GM12801 (cell line): ENCODE results near the gene BTBD2.

Source experiments
- TF ChIP-seq, protein P1 (sequence below): IDR thresholded peaks from one replicate; pipeline ENCODE4 v1.5.1; 2011; ENCODE audit warnings: control low read depth; ENCODE audit not compliant: insufficient read length; ENCODE audit errors: extremely low read depth

Gene BTBD2

DNA sequence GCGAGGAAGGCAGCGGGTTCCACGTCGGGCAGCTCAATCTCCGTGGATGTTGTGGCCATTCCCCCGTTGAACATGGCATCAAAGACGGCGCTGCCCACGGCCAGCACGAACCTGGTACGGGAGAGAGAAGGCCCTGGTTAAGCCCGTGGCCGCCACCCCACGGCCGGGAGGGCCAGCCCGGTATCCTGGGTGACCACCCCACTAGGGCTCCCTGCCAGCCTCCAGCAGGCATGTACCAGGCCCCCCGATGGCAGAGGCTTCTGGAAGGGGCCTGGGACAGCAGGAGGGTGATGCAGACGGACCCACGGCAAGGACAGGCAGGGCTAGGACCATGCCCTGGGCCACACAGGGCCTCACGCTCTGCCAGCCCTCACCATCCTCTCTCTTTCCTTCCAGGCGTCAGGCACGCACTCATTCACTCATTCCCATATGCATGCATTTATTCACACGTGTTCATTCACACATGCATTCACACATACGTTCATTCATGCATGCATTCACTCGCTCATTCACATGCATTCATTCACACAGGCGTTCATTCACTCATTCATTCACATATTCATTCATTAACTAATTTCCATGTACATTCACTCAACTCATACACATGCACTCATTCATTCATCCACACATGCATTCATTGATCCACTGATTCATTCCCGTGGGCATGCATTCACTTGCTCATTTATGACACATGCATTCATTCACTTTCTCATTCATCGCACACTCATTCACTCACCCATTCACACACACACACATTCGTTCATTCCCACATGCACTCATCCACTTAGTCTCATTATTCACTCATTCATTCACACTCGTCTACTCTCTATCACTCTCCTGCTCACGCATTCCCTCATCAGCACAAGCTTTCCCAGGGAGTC is 17.9 kb downstream of the BTBD2 start:
- TF ChIP-seq, protein P1, sequence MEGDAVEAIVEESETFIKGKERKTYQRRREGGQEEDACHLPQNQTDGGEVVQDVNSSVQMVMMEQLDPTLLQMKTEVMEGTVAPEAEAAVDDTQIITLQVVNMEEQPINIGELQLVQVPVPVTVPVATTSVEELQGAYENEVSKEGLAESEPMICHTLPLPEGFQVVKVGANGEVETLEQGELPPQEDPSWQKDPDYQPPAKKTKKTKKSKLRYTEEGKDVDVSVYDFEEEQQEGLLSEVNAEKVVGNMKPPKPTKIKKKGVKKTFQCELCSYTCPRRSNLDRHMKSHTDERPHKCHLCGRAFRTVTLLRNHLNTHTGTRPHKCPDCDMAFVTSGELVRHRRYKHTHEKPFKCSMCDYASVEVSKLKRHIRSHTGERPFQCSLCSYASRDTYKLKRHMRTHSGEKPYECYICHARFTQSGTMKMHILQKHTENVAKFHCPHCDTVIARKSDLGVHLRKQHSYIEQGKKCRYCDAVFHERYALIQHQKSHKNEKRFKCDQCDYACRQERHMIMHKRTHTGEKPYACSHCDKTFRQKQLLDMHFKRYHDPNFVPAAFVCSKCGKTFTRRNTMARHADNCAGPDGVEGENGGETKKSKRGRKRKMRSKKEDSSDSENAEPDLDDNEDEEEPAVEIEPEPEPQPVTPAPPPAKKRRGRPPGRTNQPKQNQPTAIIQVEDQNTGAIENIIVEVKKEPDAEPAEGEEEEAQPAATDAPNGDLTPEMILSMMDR: no peak

DNA sequence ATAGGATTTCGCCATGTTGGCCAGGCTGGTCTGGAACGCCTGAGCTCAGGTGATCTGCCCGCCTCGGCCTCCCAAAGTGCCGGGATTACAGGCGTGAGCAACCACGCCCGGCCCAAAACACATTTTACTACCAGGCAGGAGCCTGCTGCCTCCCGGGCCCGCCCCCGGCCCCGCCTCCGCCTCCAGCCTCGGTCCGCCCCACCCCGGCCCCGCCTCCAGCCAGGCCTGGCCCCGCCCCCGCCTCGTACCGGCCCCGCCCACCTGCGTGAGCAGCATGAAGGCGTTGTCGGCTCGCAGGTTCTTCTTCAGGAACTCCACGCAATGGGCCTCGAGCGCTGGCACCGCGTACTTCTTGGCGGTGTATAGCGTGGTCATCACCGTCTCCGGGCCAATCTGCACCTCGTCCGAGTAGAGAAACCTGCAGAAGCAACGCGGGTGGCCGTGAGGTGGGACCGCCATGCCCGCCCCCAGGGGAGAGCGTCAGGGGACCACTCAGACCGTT is 22.7 kb downstream of the BTBD2 start:
- TF ChIP-seq, protein P1: no peak

DNA sequence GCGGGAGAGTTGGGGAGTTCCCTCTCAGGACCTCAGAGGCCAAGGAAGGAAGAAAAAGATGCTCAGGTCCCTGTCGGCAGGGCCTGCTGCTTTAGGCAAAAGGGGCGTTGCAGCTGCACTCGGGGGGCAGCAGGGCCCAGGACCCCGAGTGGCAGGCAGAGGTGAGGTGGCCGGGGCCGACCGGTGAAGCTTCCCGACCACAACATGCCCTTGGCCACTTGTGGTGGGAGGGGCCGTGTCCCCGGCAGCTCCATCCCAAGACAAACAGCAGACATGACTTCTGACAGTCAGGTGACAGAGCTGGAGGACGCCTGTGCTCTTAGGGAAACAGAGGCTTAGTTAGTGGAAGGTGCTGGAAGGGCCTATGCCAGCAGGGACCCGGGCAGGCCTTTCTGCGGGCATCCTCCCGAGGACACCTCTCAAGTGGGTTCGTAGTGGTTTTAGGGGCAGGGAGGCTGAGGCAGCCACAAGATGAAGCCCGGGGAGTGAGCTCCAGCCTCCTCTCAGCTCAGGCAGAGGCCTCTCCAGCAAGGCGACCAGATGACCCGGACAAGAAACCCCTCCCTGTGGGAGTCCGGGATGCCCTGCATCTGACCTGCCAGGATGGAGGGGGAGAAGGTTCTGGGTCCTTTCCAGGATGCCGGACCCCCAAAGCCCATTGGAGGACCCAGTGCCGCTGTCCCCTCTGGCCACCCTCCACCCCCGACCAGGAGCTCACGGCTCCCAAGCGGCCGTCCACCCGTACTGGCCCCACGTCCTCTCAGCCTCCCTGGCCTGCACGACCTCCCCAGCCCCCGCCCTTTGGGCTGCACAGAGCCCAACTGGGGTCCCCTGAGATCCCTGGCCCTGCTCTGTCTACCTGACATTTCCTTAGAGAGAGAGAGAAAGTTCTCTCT is 24.2 kb downstream of the BTBD2 start:
- TF ChIP-seq, protein P1: no peak

DNA sequence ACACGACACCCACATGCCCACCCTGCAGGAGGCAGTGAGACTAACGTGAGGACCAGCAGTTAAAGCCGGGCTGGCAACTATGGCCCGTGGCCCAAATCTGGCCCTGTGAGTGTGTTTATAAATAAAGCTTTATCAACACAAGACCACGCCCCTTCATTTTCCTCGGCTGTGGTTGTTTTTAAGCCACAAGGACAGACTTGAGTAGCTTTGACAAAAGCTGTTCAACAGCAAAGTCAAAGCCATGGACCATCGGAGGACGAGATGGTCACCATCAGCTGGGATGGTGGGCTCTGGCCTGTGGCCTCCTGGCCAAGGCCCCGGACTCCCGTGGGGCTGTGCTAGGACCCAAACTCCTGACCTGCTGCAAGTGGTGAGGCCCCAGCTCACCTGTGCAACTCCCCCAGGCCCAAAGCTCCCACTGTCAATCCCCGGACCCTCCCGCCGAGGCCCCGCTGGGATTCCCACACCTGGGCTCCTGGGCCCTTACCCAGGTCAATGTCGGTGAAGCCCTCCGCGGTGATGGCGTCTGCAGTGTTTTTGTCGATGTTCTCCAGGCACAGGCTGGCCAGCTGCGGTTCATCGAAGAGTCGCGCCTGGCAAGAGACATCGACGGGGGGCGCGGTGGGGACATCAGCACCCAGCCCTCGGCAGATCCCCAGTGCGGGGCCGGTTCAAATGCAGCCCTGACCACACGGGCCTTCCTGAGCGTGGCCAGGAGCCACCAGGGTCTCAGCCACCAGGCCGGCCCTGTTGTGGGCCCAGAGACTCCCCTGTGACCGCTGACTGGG is 25.1 kb downstream of the BTBD2 start:
- TF ChIP-seq, protein P1: no peak

DNA sequence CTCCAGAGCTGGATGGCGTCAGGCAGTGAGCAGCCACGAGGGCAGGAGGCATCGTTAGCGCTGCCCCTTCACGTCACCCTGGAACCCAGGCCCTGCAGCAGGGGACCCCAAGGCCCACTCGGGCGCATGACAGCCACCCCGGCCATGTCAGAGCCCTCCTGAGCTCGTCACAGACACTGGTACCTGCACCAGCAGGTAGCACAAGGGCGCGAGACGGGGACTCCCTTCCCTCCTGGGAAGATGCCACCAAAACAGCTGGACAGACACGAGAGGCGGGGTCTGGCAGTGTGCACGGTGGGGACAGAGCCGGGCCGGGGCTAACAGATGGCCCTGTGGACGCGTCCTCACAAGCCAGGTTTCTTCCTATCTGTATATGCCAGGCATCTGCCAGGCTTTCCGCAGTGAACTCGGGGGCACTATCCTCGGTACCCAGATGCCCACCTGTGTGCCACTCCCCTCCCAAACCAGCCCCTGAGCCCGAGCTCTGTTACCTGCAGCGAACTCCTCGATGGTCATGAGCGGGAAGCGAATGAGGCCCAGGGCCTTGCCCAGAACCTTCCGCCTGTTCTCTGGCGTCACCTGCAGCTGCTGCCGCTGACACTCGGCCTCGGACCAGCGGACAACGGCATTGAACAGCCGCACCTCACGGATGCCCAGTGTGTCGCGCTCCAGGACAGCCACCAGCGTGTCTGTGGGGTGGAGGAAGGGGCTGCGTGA is 25.8 kb downstream of the BTBD2 start:
- TF ChIP-seq, protein P1: no peak

DNA sequence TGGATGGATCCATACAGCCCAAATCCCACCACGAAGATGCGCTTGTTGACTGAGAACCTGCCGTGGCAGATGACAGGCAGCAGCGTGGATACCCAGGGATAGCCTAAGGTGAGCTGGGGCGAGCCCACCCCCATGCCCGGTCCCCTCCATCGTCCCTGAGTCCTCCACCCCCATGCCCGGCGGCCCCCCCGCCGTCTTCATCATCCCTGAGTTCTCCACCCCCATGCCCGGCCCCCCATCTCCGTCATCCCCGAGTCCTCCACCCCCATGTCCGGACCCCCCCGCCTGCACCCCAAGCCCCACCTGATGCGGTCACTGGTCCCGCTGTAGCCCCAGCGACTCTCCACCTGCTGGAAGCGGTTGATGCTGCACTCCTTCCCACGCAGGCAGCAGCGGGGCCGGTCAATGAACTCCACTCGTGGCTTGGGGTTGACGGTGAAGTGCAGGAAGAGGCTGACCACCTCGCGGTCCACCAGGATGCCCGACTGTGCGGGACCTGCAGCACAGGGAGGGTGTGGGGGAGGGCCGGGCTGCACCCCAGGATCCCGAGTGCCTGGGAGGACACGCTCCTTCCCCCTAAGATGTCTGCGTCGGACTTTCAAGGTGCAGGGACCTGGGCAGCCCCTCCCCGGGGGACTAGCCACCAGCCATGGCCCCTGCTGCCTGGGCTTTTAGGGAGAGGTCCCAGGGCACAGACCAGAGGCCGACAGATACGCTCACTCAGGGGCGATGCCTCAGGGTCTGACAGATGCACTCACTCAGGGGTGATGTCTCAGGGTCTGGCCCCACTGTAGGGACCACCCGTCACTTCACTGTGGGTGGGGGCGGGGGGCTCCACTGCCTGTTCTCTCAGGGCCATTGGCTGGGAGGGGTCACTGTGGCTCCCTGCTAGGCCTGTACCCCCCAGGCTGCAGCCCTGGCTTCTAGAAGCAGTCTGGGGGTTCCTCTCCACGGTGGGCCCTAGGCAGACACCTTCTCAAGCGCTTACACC is 28.0 kb downstream of the BTBD2 start:
- TF ChIP-seq, protein P1: no peak
